GM18511 (cell line): Measurements from ENCODE around the gene KIF3A.

Experiments
- ATAC-seq: cut with Tn5 transposase; IDR thresholded peaks from one replicate; pipeline ENCODE4 v1.9.1; 2021; ENCODE audit warnings: mild to moderate bottlenecking, moderate library complexity; ENCODE audit not compliant: unreplicated experiment

Gene KIF3A

DNA sequence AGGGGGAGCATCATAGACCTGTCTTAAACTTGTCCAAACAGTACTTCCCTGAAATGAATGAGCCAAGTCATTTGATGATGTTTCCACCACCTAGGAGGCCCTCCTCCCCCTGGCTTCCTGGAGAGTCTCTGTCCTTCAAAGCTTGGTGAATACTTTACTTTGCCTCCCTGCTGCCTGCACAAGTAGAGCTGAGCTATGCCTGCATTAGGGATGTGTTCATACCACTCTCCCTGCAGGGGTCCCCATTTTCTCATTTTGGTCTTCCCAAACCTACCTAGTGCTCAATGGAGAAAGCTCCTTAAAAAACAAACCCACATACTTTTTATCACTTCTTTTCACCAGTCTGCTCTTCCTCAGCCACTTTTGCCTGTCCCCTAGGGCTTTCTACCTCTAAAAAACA is 17.6 kb upstream of the KIF3A start:
- no peak for ATAC-seq

DNA sequence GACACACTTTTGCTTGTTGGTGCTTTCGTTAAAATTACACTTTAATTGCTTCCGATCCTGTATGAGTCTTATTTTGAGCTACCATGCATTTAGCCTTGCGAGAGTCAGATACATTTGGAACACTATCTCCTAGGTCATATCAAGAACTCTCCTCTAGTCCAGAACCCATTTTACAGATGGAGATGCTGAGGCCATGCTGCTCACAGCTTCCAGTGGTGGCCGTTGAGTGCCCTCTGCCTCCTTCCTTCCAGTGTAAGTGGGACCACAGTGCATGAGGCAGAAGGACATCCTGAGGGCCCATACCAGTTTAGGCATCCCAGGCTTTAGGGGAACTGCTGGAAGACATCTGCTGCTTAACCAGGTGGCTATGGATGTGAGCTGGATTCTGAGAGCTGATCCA is 16.8 kb upstream of the KIF3A start:
- no peak for ATAC-seq

DNA sequence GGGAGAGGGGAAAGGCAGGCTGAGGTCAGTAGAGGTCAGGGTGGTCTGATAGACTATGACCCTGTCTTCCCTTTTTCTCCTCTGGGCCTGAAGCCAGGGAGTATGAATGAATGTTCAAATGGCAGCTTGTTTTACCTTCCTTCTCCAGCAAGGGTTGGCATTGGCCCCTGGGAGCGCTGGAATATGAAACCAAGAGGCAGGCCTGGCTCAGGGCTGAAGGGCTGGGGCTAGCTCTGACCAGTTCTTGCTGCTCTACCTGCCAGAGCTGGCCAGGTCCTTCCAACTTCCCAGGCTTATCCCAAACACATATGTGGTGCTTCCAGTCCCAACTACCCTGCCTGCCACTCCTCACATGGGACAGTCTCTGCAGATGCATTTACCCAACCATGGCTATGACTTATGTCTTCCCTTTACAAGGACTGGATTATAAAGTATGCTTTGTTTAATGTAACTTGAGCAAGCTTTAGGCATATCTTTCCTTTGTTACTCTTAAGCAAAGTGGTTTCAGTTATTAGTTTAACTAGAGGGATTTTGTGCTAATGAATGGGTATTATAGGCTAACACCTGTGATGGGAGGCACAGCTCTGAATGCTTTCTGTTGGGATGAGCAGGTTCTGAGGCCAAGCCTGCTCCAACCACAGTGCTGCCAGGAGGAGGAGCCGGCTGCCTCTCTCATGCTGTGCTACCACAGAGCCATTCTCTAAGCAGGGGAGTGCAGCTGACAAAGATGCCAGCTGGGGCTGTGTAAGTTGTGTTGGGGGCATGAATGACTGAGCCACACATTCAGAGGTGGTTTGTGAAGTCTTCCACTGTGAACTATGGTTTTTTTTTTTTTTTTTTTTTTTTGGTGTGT is 16.0 kb upstream of the KIF3A start:
- ATAC-seq = no peak

DNA sequence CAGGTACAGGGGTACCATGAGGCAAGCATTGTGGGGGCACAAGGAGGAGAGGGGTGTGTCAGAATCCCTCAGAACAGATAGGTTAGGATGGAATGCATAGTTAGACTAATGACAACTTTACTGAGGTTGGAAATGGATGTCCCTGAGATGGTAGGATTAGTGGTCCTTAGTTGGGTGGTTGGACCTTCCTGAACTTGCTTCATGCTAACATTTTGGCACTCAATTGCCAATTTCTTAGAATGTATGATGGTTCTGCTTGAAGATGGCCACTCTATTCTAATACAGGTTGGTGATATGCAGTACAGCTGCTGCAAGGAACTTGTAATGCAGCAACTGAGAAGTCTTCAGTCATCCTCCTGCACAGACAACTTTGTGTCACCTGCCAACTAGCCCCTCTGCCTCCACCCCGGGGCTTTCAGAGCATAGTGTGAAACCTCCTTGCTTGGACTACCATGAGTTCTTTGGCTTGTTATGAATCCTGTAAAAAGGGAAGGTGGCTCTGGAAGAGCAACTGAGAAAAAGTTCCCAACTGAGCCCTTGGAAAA is 15.3 kb upstream of the KIF3A start:
- no peak for ATAC-seq

DNA sequence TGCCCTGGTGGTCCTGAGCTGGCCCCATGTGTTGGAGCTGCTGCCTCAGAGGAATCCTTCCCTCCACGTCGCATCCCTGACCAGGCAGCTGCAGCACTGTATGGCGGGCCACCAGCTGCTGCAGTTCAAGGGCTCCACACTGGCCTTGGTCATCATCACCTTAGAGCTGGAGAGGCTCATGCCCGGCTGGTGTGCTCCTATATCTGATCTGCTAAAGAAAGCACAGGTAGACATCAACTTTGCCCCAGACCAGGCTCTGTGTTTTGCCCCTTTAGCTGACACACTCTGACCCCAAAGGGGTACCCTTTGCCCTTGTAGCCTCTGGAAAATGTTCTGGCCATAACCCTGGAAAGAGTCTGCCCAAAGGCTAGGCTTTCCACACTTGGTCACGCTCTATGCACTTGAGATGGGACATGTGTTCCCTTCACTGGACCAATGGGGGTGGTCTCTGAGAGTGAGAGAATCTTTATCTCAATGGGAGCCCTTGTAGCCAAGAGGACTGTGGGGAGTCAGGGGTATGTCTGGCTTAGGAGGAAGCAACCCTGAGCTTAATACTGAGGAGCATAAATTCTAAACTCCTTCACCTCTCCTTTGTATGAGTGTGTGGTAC is 14.7 kb upstream of the KIF3A start:
- ATAC-seq = no peak

GRCh38 chr5:132751444-132751843 is 14.1 kb upstream of the KIF3A start:
- peak; percentile 45 for ATAC-seq

GRCh38 chr5:132750471-132751230 is 13.3 kb upstream of the KIF3A start:
- ATAC-seq = peak; percentile 50

DNA sequence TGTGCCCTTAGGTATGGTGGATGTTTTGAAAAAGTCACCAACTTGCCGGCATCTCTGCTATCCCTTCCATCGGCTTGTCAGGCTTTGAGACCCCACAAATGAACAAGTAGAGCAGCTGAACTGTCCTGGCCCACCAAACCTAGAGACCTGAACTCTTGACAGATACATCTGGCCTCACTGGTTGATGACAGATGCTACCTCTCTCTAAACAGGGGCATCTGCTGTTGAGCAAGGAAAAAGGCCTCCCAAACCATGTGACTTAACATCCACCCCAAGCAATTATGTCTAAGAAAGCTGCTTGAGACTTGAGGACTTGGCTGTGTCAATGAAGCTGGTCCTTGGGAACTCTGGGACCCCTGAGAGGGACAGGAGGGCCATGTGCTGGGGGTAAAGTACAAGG is 12.2 kb upstream of the KIF3A start:
- no peak for ATAC-seq

- ATAC-seq = no peak
Observed at GRCh38 chr5:132748522-132749000, 11.2 kb upstream of the KIF3A start.

DNA sequence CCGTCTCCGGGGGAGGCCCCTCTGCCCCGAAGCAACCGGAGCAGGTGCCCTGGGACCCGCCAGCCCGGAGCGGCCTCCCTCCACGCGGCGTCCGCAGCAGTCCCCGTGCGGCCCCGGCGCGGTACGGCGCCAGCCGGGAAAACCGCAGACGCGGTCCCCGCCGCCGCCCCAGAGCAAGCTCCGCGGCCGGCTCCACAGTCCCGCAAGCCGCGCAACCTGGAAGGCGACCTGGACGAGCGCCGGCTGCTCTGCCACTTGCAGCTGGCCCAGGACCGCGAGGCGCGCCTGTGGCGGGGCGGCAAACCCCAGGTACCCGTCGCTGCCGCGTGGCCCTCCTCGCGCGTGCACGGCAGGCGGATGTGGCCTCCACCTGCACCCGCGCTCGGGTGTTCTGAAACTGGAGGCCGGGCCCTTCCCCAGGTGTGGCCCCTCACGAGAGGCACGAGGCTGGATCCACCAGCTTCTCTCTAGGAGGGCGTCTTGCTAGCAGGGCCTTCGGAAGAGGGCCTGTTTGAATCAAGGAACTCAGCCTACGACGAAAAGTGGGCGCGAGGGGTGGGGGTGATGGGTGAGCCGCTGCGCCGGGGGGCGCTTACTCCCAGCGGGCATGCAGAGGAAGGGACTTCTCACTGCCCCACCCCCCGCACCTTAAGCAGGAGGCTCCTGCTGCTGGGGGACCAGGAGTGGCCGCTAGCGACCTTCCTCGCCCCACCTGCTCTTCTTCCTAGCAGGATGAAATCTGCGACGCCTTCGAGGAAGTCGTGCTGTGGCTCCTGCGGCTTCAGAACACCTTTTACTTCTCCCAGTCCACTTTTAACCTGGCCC is 10.5 kb upstream of the KIF3A start:
- ATAC-seq = peak; percentile 12

DNA sequence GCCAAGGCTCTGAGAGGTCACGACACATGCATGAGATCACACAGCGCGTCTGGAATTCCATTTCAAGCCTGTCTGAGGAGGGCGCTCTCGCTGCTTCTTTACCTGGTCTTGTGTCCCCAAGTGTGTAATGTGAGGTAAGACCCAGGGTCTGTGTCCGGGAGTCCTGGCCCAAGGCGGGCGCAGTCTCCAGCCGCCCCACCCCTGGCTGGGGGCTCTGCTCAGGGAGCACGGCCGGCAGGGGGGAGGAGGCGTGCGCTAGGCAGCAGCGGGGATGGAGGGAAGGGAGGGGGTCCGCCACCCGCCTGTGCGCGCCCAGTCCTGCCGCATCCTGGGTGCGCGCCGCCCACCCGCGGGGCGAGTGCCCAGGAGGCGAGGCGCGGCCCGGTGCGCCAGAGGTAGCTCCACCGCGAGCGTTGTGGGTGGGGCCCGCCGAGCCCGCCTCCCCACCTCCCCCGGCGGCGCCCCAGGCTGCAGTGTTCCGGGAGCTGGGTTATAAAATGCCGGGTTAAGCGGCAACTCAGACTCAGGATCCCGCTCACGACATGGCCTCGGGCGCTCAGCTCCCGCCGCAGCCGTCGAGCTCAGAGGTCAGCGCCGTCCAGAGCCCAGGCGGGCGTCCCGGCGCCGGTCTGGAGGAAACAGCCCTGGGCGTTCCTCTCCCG is 9.7 kb upstream of the KIF3A start, which contains the start of gene CCNI2:
Gene CCNI2, plus strand, starts transcription at position 473 of the 662 bp plus-strand sequence. Its CDS starts 70 bp downstream, at position 543.
- ATAC-seq = peak; percentile 45

DNA sequence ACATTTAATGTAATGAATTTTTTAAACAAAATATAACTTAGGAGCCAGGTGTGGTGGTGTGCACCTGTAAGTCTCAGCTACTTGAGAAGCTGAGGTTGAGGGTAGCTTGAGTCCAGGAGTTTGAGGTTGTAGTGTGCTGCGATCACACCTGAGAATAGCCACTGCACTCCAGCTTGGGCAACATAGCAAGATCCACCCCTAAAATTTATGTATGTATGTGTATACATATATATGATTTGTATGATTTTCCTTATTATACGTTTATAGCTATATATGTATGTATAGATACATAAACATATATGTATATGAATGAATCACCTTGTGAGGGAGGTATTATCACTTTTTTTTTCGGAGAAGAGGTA is 9.2 kb upstream of the KIF3A start:
- no peak for ATAC-seq

DNA sequence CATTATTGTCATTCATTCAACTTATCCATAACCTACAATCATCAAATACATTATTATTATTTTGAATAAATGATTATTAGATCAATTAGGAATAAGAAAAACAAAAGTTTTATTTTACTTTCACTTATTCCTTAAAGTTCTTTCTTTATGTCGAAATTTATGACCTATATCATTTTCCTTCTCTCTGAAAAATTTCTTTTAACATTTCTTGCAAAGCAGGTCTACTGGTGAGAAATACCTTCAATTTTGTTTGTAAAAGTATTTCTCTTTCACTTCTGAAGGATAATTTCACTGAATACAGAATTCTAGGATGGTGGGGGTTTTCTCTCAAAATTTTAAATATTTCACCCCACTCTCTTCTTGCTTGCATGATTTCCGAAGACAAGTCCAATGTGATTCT is 7.3 kb upstream of the KIF3A start:
- no peak for ATAC-seq

DNA sequence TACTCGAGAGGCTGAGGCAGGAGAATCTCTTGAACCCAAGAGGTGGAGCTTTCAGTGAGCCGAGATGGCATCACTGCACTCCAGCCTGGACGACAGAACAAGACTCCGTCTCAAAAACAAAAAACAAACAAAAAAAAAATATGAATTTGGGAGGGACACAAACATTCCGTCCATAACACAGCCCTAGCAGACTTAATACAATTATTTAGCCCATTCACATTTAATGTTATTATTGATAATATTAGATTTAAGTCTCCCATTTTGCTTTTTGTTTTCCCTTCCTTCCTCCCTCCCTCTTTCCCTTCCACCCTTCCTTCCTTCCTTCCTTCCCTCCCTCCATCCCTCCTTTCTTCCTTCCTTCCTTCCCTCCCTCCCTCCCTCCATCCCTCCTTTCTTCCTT is 5.3 kb upstream of the KIF3A start:
- ATAC-seq = no peak

GRCh38 chr5:132742158-132742557 is 4.8 kb upstream of the KIF3A start:
- no peak for ATAC-seq

- no peak for ATAC-seq
Observed at GRCh38 chr5:132739232-132739631, 1.9 kb upstream of the KIF3A start.

GRCh38 chr5:132737982-132738681 is 786 bp upstream of the KIF3A start:
- no peak for ATAC-seq

- ATAC-seq = no peak
Observed at GRCh38 chr5:132734687-132735086, 2.7 kb downstream of the KIF3A start.

DNA sequence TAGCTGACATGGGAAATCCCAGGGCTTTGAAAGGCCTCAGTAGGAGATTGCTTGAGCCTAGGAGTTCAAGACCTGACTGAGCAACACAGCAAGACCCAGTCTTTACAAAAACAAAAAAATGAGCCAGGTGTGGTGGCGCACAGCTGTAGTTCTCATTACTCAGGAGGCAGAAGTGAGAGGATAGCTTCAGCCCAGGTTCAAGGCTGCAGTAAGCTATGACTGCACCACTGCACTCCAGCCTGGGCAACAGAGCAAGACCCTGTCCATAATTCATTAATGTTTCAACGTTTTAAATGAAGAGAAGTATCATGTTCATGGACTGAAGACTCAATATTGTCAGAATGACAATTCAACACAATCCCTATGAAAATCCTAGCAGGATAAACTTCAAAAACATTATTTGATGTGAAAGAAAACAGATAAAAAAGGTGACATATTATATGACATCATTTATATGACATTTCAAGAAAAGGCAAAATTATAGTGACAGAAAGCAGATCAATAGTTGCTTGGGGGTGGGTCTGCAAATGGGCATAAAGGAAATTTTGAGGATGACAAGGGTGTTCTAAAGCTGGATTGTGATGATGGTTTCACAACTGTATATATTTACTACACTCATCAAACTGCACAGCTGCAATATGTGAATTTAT is 3.7 kb downstream of the KIF3A start:
- ATAC-seq = no peak
